Endometrial microvascular endothelial cells (primary cell): ENCODE measurements around the gene ISCA1. TPM values are rescaled to one million over a fixed set of nuclear protein-coding genes. Genes with fewer than 3 reads are reported as not detected.

Experiments
- in situ Hi-C: cut with HindIII; loops from 2 replicates; pipeline ENCODE4 v1.10.0; 2017; ENCODE audit warnings: low sequenced_read_pairs, low pct_unique_long_range_greater_than_20kb; ENCODE audit errors: inconsistent ontology term
- total RNA-seq: library from RNA; depleted of rRNA; stranded (reverse); fragments of >200 nt; gene quantifications from one replicate; pipeline ENCODE4 v1.2.3, GENCODE V29; 2015; ENCODE audit errors: inconsistent ontology term

Gene ISCA1
- total RNA-seq, 1 donor from 2014 or later, result 22.5 TPM

GRCh38 chr9:86288499-86289198 is 6.3 kb upstream of the ISCA1 start:
- in situ Hi-C loops, result no loop called here

- in situ Hi-C loops, result no loop called here
These were observed 4.7 kb upstream of the ISCA1 start for GRCh38 chr9:86287013-86287412.

GRCh38 chr9:86286278-86286677 is 3.9 kb upstream of the ISCA1 start:
- in situ Hi-C loops, result no loop called here

GRCh38 chr9:86285261-86285660 is 2.9 kb upstream of the ISCA1 start:
- in situ Hi-C loops, result no loop called here

GRCh38 chr9:86282979-86283535 is 719 bp upstream of the ISCA1 start:
- in situ Hi-C loops, result no loop called here

GRCh38 chr9:86281593-86282076 is 703 bp downstream of the ISCA1 start:
- in situ Hi-C loops, result no loop called here

GRCh38 chr9:86280580-86280979 is 1.8 kb downstream of the ISCA1 start:
- in situ Hi-C loops, result no loop called here

- in situ Hi-C loops, result no loop called here
These were observed 2.5 kb downstream of the ISCA1 start for GRCh38 chr9:86279839-86280238.

GRCh38 chr9:86277072-86277471 is 5.3 kb downstream of the ISCA1 start:
- in situ Hi-C loops, result no loop called here

- in situ Hi-C loops, result no loop called here
These were observed 6.4 kb downstream of the ISCA1 start for GRCh38 chr9:86275962-86276361.

GRCh38 chr9:86274821-86275643 is 7.3 kb downstream of the ISCA1 start:
- in situ Hi-C loops, result no loop called here

GRCh38 chr9:86272221-86272620 is 10.1 kb downstream of the ISCA1 start:
- in situ Hi-C loops, result no loop called here

- in situ Hi-C loops, result no loop called here
These were observed 18.5 kb downstream of the ISCA1 start for GRCh38 chr9:86263876-86264275.

- in situ Hi-C loops, result no loop called here
These were observed 19.8 kb downstream of the ISCA1 start for GRCh38 chr9:86262492-86262891.

GRCh38 chr9:86259557-86259956 is 22.8 kb downstream of the ISCA1 start, which contains the start of gene C9orf153:
Gene C9orf153, minus strand, starts transcription at chr9:86259657. Its CDS starts 30,054 bp downstream, at chr9:86229603.
- in situ Hi-C loops, result no loop called here

- in situ Hi-C loops, result no loop called here
These were observed 24.9 kb downstream of the ISCA1 start for GRCh38 chr9:86257391-86257790.

- in situ Hi-C loops, result no loop called here
These were observed 25.7 kb downstream of the ISCA1 start for GRCh38 chr9:86256653-86257052.

GRCh38 chr9:86253577-86253976 is 28.8 kb downstream of the ISCA1 start:
- in situ Hi-C loops, result no loop called here

GRCh38 chr9:86252870-86253269 is 29.5 kb downstream of the ISCA1 start:
- in situ Hi-C loops, result no loop called here

GRCh38 chr9:86250123-86250522 is 32.2 kb downstream of the ISCA1 start:
- in situ Hi-C loops, result no loop called here
